Karpas-422 (cell line): ENCODE results near the gene PI4K2A. TPM values are rescaled to one million over a fixed set of nuclear protein-coding genes. Genes with fewer than 3 reads are reported as not detected.

ENCODE experiments used
- DNase-seq: peaks from one replicate; pipeline ENCODE4 v3.0.0-alpha.2; 2015
- H2AFZ ChIP-seq: fragments of 200-600 bp; sonication (generic); 2 replicates; pipeline ENCODE4 v1.6.1; 2014; ENCODE audit warnings: antibody characterized with exemption, low read length, mixed read lengths
- H3K27ac ChIP-seq: fragments of 200-600 bp; sonication (generic); 2 replicates; pipeline ENCODE4 v1.5.1; 2014; ENCODE audit warnings: mild to moderate bottlenecking, low read length, moderate library complexity
- H3K27me3 ChIP-seq: fragments of 200-600 bp; sonication (generic); 2 replicates; pipeline ENCODE4 v1.6.1; 2014; ENCODE audit warnings: low read length, mixed read lengths
- H3K36me3 ChIP-seq: fragments of 200-600 bp; sonication (generic); 2 replicates; pipeline ENCODE4 v1.6.1; 2014; ENCODE audit warnings: low read length, mixed read lengths; ENCODE audit not compliant: insufficient read depth
- H3K4me1 ChIP-seq: fragments of 200-600 bp; sonication (generic); 2 replicates; pipeline ENCODE4 v1.6.1; 2014; ENCODE audit warnings: mild to moderate bottlenecking, low read length, mixed read lengths
- H3K4me2 ChIP-seq: fragments of 200-600 bp; sonication (generic); 2 replicates; pipeline ENCODE4 v1.6.1; 2014; ENCODE audit warnings: low read length, low read depth, mild to moderate bottlenecking; ENCODE audit not compliant: poor library complexity, severe bottlenecking
- H3K4me3 ChIP-seq: fragments of 200-600 bp; sonication (generic); 2 replicates; pipeline ENCODE4 v1.5.1; 2014; ENCODE audit warnings: mild to moderate bottlenecking, antibody characterized with exemption, low read length, mixed read lengths
- H3K79me2 ChIP-seq: fragments of 200-600 bp; sonication (generic); 2 replicates; pipeline ENCODE4 v1.6.1; 2014; ENCODE audit warnings: mild to moderate bottlenecking, low read length, mixed read lengths
- H3K9ac ChIP-seq: fragments of 200-600 bp; sonication (generic); 2 replicates; pipeline ENCODE4 v1.6.0; 2014; ENCODE audit warnings: low read length
- H3K9me2 ChIP-seq: fragments of 200-600 bp; sonication (generic), shearing (Covaris generic); replicated peaks from 2 replicates; pipeline ENCODE4 v1.6.0; 2014; ENCODE audit warnings: mild to moderate bottlenecking, low read length, moderate library complexity; ENCODE audit not compliant: insufficient read depth
- H3K9me3 ChIP-seq: fragments of 300-700, 200-600 bp; sonication (generic); 2 replicates; pipeline ENCODE4 v1.6.1; 2014; ENCODE audit warnings: low read length, mixed read lengths
- H4K20me1 ChIP-seq: fragments of 200-600 bp; sonication (generic); 2 replicates; pipeline ENCODE4 v1.6.1; 2014; ENCODE audit warnings: mild to moderate bottlenecking, antibody characterized with exemption, low read length, low read depth; ENCODE audit not compliant: insufficient read depth
- total RNA-seq: library from RNA; depleted of rRNA; stranded (reverse); fragments of >200 nt; shearing (Covaris generic); gene quantifications from 2 replicates; pipeline ENCODE4 v1.2.3, GENCODE V29; 2014; ENCODE audit warnings: low replicate concordance

PI4K2A gene
- total RNA-seq, 1 experiment from 2014 or later = 4.4 TPM

DNA sequence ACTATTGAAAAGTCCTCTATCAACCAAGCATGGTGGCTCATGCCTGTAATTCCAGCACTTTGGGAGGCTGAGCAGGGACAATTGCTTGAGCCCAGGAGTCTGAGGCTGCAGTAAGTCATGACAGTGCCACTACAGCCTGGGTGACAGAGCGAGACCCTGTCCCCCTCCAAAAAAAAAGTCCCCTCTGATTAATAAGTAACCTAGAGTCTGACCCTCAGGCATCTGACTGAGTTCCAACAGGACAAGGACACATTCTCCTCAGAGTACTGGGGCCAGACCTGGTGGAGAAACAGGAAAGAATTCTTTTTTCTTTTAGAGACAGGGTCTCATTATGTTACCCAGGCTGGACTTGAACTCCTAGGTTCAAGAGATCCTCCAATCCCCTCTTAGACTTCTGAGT, 17.2 kb upstream of the PI4K2A start:
- Histone ChIP-seq H4K20me1 (no peaks in the 10 kb centered on the region), H3K36me3 (no peaks in the 10 kb centered on the region), H3K4me3 (no peak overlapping the region), H3K79me2 (no peaks in the 10 kb centered on the region), H3K4me1 (no peaks in the 10 kb centered on the region), H3K4me2 (no peak overlapping the region), H2AFZ (no peak overlapping the region), H3K9me2 (no peaks in the 10 kb centered on the region), H3K27me3 (no peaks in the 10 kb centered on the region), H3K27ac (no peak overlapping the region), H3K9me3 (no peaks in the 10 kb centered on the region), H3K9ac (no peak overlapping the region)
- DNase-seq = no peak

DNA sequence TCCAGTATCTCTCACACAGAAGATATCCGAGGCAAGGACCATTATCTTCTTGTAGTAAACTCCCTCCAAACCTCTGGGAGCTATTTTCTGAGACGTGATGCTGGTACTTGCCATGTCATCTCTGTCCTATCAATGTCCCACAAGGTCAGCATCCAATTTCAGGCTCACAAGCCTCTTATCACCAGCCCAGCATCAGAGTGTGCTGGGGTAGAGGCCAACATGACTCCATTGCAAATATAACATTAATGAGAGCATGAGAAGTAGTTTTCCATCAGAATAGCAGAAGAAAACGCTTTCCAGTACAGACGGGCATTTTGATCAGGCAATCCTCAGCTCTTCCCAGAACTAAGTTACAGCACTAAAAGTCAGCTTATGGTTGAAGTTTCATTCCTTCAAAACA, 12.7 kb upstream of the PI4K2A start:
- Histone ChIP-seq H3K27me3 (no peaks in the 10 kb centered on the region), H3K9me2 (no peaks in the 10 kb centered on the region), H4K20me1 (no peaks in the 10 kb centered on the region)

DNA sequence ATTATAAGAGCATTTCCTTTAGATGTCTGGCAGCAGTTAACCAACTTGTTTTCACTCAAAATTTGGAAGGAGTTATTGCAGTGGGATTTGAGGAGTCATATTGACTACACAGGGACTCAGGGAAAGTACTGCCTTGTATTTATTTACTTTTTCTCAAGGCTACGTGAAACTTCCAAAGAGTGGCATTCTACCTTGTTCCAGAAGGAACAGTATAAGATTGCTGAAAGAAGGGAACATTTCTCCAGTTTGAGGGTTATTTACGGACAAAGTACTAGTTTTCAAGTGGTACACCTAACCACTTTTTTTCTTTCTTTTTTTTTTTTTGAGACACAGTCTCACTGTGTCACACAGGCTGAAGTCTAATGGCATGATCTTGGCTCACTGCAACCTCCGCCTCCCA, 12.2 kb upstream of the PI4K2A start:
- H3K9me2 ChIP-seq = no peaks in the 10 kb centered on the region
- no peaks in the 10 kb centered on the region for H3K4me1 ChIP-seq
- no peaks in the 10 kb centered on the region for H3K27me3 ChIP-seq
- H3K27ac ChIP-seq = no peak overlapping the region
- no peaks in the 10 kb centered on the region for H4K20me1 ChIP-seq
- no peaks in the 10 kb centered on the region for H3K79me2 ChIP-seq
- no peak overlapping the region for H3K9ac ChIP-seq
- no peak overlapping the region for H3K4me2 ChIP-seq
- H3K36me3 ChIP-seq = no peaks in the 10 kb centered on the region
- no peak overlapping the region for H3K4me3 ChIP-seq
- DNase-seq = no peak
- H3K9me3 ChIP-seq = no peaks in the 10 kb centered on the region
- H2AFZ ChIP-seq = no peak overlapping the region

More for the DNA sequence above, 12.7 kb upstream of the PI4K2A start:
- Histone ChIP-seq H3K36me3 (no peaks in the 10 kb centered on the region), H3K4me3 (no peak overlapping the region), H3K79me2 (no peaks in the 10 kb centered on the region), H3K9me3 (no peaks in the 10 kb centered on the region), H3K4me1 (no peaks in the 10 kb centered on the region), H3K9ac (no peak overlapping the region), H2AFZ (no peak overlapping the region), H3K4me2 (no peak overlapping the region), H3K27ac (no peak overlapping the region)
- DNase-seq = no peak

DNA sequence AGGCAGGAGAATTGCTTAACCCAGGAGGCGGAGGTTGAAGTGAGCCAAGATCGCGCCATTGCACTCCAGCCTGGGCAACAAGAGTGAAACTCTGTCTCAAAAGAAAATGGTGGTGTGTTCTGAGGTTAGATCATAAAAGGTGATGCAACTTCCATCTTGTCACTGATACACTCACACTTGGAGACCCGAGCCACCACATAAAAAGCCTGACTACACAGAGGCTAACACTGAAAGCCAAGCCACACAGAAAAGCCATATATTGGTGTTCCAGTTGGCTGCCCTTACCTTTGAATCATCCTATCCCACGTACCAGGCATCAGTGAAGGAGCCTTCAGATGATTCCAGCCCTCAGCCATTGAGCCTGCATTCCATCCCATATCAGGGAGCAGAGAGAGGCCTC, 11.2 kb upstream of the PI4K2A start:
- H3K9me3 ChIP-seq = no peaks in the 10 kb centered on the region
- no peaks in the 10 kb centered on the region for H3K36me3 ChIP-seq
- no peak overlapping the region for H3K27ac ChIP-seq
- DNase-seq = no peak
- no peak overlapping the region for H3K4me2 ChIP-seq
- no peaks in the 10 kb centered on the region for H3K27me3 ChIP-seq
- no peaks in the 10 kb centered on the region for H3K4me1 ChIP-seq
- H4K20me1 ChIP-seq = no peaks in the 10 kb centered on the region
- no peak overlapping the region for H2AFZ ChIP-seq
- no peak overlapping the region for H3K4me3 ChIP-seq
- no peaks in the 10 kb centered on the region for H3K9me2 ChIP-seq
- H3K79me2 ChIP-seq = no peaks in the 10 kb centered on the region
- H3K9ac ChIP-seq = no peak overlapping the region

DNA sequence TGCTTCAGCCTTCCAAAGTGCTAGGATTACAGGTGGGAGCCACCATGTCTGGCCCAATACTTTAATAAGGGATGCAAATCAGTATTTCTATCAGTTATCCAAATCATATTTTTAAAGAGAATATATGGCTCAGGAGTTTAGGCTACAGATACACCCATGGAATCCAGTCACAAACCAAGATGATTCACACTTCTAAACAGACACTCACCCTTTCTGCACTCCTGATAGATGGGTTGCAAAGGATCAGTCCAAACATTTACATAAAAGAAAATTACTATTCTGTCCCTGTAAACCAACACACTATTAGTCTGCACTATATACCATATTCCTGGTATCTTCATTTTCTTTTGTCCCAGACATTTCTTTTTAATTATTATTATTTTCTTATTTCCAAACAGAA, 9.4 kb upstream of the PI4K2A start:
- no peaks in the 10 kb centered on the region for H3K36me3 ChIP-seq
- DNase-seq = no peak
- no peaks in the 10 kb centered on the region for H3K27me3 ChIP-seq

DNA sequence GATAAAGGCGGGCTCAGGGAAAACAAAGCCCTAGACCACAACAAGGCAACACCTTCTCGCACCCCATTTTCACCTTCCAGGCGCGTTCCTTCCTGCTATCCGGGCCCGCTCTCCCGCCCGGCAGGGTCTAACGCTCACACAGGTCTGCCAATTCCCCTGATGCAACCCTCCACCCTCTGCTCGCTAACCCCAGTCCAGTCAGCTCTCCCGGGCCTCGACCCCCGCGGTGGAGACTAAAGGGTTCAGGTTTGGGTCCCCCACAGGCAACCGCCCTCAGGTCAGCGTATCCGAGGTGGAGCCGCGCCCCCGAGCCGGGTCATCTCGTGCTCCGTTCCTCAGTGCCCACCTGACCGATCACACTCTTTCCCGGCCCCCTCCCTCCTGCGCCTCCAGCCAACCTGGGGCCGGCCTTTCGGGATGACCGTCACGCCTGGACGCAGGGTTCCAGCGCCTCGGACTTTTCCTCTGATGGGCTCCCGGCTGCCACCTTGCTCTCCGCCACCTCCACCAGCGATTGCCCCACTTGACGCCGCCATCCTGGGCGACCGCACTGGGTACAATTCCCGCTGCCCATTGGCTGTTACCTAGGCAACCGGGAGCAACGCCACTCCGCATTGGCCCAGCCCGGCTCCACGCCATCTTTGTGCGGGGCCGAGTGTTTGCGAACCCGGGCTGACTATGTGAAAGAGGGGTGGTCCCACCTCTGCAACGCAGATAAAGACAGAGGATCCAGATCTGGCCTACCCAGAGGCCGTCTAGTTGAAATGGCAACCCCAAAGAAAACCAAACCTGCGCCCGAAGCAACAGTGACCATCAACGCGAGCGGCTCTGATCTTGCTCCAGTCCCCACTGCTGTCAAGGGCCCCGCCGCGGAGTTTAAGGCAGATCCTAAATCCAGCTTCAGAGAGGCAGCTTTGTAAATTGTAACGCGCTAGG, 7.3 kb upstream of the PI4K2A start, which contains the start of gene MORN4:
Gene MORN4, minus strand, starts transcription at position 552 of the 936 bp plus-strand sequence. CDS start 13,847 bp downstream, outside the sequence.
- no peaks in the 10 kb centered on the region for H3K27me3 ChIP-seq
- no peak within 1 kb of the TSS for H3K9ac ChIP-seq
- H3K4me3 ChIP-seq = no peak within 1 kb of the TSS
- H3K9me3 ChIP-seq = no peaks in the 10 kb centered on the region
- no peak within 1 kb of the TSS for H3K4me2 ChIP-seq
- H3K4me1 ChIP-seq = no peaks in the 10 kb centered on the region
- no peak for DNase-seq
- no peak within 1 kb of the TSS for H3K27ac ChIP-seq
- H3K79me2 ChIP-seq = no peaks in the 10 kb centered on the region
- no peaks in the 10 kb centered on the region for H3K36me3 ChIP-seq
- no peaks in the 10 kb centered on the region for H4K20me1 ChIP-seq
- H3K9me2 ChIP-seq = no peaks in the 10 kb centered on the region
- no peak within 1 kb of the TSS for H2AFZ ChIP-seq

More for the DNA sequence above, 9.4 kb upstream of the PI4K2A start:
- Histone ChIP-seq H3K27ac (no peak overlapping the region), H3K9me3 (no peaks in the 10 kb centered on the region), H3K4me3 (no peak overlapping the region), H3K9ac (no peak overlapping the region), H3K4me1 (no peaks in the 10 kb centered on the region), H3K4me2 (no peak overlapping the region), H3K79me2 (no peaks in the 10 kb centered on the region), H4K20me1 (no peaks in the 10 kb centered on the region), H3K9me2 (no peaks in the 10 kb centered on the region), H2AFZ (no peak overlapping the region)

DNA sequence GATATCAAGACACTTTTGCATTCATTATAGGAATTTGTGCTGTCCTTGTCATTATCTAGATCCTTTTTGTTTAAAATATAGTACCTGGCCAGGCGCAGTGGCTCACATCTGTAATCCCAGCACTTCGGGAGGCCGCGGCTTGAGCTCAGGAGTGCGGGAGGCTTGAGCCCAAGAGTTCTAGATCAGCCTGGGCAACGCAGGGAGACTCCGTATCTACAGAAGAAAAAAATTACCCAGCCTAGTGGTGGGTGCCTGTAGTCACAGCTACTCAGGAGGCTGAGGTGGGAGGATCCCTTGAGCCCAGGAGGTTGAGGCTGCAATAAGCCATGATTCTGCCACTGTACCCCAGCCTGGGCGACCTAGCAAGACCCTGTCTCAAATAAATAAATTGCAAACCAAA, 6.5 kb upstream of the PI4K2A start:
- Histone ChIP-seq H3K36me3 (no peaks in the 10 kb centered on the region), H3K4me1 (no peaks in the 10 kb centered on the region), H3K9me3 (no peaks in the 10 kb centered on the region), H3K9ac (no peak overlapping the region), H2AFZ (no peak overlapping the region), H3K9me2 (no peaks in the 10 kb centered on the region), H4K20me1 (no peaks in the 10 kb centered on the region), H3K4me2 (no peak overlapping the region), H3K4me3 (no peak overlapping the region), H3K27me3 (no peaks in the 10 kb centered on the region), H3K27ac (no peak overlapping the region), H3K79me2 (no peaks in the 10 kb centered on the region)
- no peak for DNase-seq

DNA sequence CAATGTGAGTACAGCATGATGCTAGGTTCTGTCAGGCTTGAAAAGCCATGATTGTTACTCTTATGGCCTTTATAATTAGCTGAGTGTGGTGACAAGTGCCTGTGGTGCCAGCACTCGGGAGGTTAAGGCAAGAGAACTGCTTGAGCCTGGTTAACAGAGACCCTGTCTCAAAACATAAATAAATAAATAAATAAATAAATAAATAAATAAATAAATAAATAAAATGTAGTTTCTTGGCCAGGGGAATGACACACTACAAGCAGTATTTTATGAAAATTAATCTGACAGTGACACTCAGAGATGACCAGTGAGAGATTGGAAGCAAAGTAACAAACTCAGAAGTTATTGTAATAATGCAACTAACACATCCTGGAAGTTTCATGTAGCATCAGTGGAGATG, 4.9 kb upstream of the PI4K2A start:
- Histone ChIP-seq H3K4me1 (no peaks in the 10 kb centered on the region), H3K4me3 (no peak overlapping the region), H3K27me3 (no peaks in the 10 kb centered on the region), H3K9me3 (no peaks in the 10 kb centered on the region), H4K20me1 (no peaks in the 10 kb centered on the region), H3K4me2 (no peak overlapping the region), H2AFZ (no peak overlapping the region), H3K27ac (no peak overlapping the region), H3K36me3 (no peaks in the 10 kb centered on the region), H3K79me2 (no peaks in the 10 kb centered on the region), H3K9ac (no peak overlapping the region), H3K9me2 (no peaks in the 10 kb centered on the region)
- DNase-seq = no peak
